Measurements from ENCODE around the gene PGGHG. TPM values are rescaled to one million over a fixed set of nuclear protein-coding genes. Genes with fewer than 3 reads are reported as not detected.
A peak's percentile ranks its signal among the peaks of the same experiment; 100 is the strongest.
"Not testable (repeated sequence)": the region's sequence is repeated elsewhere in the genome, so short reads cannot be mapped to it uniquely, and the experiment has no call there.

Gene PGGHG
- total and polyA plus RNA-seq, 5 donors = 9.9 to 18.7 (median 12.0) TPM

- 83% methylated on average over 14 of the region's 14 CpGs for WGBS
- no peak overlapping the region for H3K27ac ChIP-seq (ENCODE audit: low read length)
- ATAC-seq = no peak
- intact Hi-C loops (cut with DNase I) = no loop called here
- no peaks in the 10 kb centered on the region for H3K27me3 ChIP-seq (ENCODE audit: control insufficient read depth, insufficient read depth)
- peak in 2 of 3 donors; percentile 38 to 46 for DNase-seq
- H3K9me3 ChIP-seq (ENCODE audit: control insufficient read depth, low read length) = no peaks in the 10 kb centered on the region
- peaks cover 3% of the 10 kb centered on the region for H3K4me1 ChIP-seq (ENCODE audit: control insufficient read depth, insufficient read depth, low read length)
- H3K4me3 ChIP-seq (ENCODE audit: low read length) = no peak overlapping the region
Observed at GRCh38 chr11:330307-330693, 41.4 kb downstream of the PGGHG start.

- no peak overlapping the region for H3K4me3 ChIP-seq (ENCODE audit: low read length)
- intact Hi-C loops (cut with DNase I) = no loop called here
- peaks cover under 1% of the 10 kb centered on the region for H3K4me1 ChIP-seq (ENCODE audit: control insufficient read depth, insufficient read depth, low read length)
- no peak for ATAC-seq
- H3K27ac ChIP-seq (ENCODE audit: low read length) = no peak overlapping the region
- H3K27me3 ChIP-seq (ENCODE audit: control insufficient read depth, insufficient read depth) = no peaks in the 10 kb centered on the region
- DNase-seq = peak in 2 of 3 donors; percentile 49 to 57
- H3K9me3 ChIP-seq (ENCODE audit: control insufficient read depth, low read length) = no peaks in the 10 kb centered on the region
- WGBS = 86% methylated on average over 34 of the region's 34 CpGs
Observed at GRCh38 chr11:330694-331357, 41.9 kb downstream of the PGGHG start.

- WGBS = 85% methylated on average over 19 of the region's 19 CpGs
- peak in 2 of 3 donors; percentile 35 to 49 for DNase-seq
Observed at GRCh38 chr11:331358-332060, 42.6 kb downstream of the PGGHG start.

GRCh38 chr11:332651-333480, 43.9 kb downstream of the PGGHG start:
- DNase-seq (peak in 2 of 3 donors; percentile 41 to 53), ATAC-seq (no peak)
- Histone ChIP-seq H3K27ac (ENCODE audit: low read length) (no peak overlapping the region), H3K4me1 (ENCODE audit: control insufficient read depth, insufficient read depth, low read length) (peaks cover 2% of the 10 kb centered on the region), H3K4me3 (ENCODE audit: low read length) (no peak overlapping the region), H3K9me3 (ENCODE audit: control insufficient read depth, low read length) (no peaks in the 10 kb centered on the region), H3K27me3 (ENCODE audit: control insufficient read depth, insufficient read depth) (no peaks in the 10 kb centered on the region)
- WGBS = 90% methylated on average over 23 of the region's 23 CpGs
- intact Hi-C loops (cut with DNase I) = no loop called here

More at GRCh38 chr11:331358-332060, 42.6 kb downstream of the PGGHG start:
- no peaks in the 10 kb centered on the region for H3K9me3 ChIP-seq (ENCODE audit: control insufficient read depth, low read length)
- H3K27ac ChIP-seq (ENCODE audit: low read length) = no peak overlapping the region
- H3K4me1 ChIP-seq (ENCODE audit: control insufficient read depth, insufficient read depth, low read length) = peaks cover under 1% of the 10 kb centered on the region
- intact Hi-C loops (cut with DNase I) = no loop called here
- no peak for ATAC-seq
- H3K4me3 ChIP-seq (ENCODE audit: low read length) = no peak overlapping the region
- no peaks in the 10 kb centered on the region for H3K27me3 ChIP-seq (ENCODE audit: control insufficient read depth, insufficient read depth)

- H3K9me3 ChIP-seq (ENCODE audit: control insufficient read depth, low read length); ATAC-seq; H3K4me1 ChIP-seq (ENCODE audit: control insufficient read depth, insufficient read depth, low read length); H3K27me3 ChIP-seq (ENCODE audit: control insufficient read depth, insufficient read depth); intact Hi-C loops (cut with DNase I); H3K4me3 ChIP-seq (ENCODE audit: low read length): not testable (repeated sequence)
- DNase-seq = peak in 2 of 3 donors; percentile 28 to 40
- H3K27ac ChIP-seq (ENCODE audit: low read length) = peak overlapping the region; percentile 16
- WGBS = 84% methylated on average over 17 of the region's 17 CpGs
Observed at GRCh38 chr11:333616-334263, 44.8 kb downstream of the PGGHG start.

GRCh38 chr11:334264-334994, 45.5 kb downstream of the PGGHG start:
- no peak overlapping the region for H3K4me3 ChIP-seq (ENCODE audit: low read length)
- DNase-seq = peak; percentile 79 to 87 (median 79)
- peak overlapping the region; percentile 16 for H3K27ac ChIP-seq (ENCODE audit: low read length)
- WGBS = 46% methylated on average over 25 of the region's 25 CpGs
- H3K27me3 ChIP-seq (ENCODE audit: control insufficient read depth, insufficient read depth) = no peaks in the 10 kb centered on the region
- peaks cover 2% of the 10 kb centered on the region for H3K4me1 ChIP-seq (ENCODE audit: control insufficient read depth, insufficient read depth, low read length)
- no peaks in the 10 kb centered on the region for H3K9me3 ChIP-seq (ENCODE audit: control insufficient read depth, low read length)
- peak; percentile 87 to 89 for ATAC-seq
- intact Hi-C loops (cut with DNase I) = no loop called here

- peak overlapping the region; percentile 88 for H3K27ac ChIP-seq (ENCODE audit: low read length)
- H3K27me3 ChIP-seq (ENCODE audit: control insufficient read depth, insufficient read depth) = no peaks in the 10 kb centered on the region
- WGBS = 25% methylated on average over 15 of the region's 15 CpGs
- ATAC-seq (peak; percentile 53 to 66), DNase-seq (peak; percentile 54 to 85 (median 80))
- H3K4me3 ChIP-seq (ENCODE audit: low read length) = no peak overlapping the region
- H3K4me1 ChIP-seq (ENCODE audit: control insufficient read depth, insufficient read depth, low read length) = peaks cover 2% of the 10 kb centered on the region
- H3K9me3 ChIP-seq (ENCODE audit: control insufficient read depth, low read length) = no peaks in the 10 kb centered on the region
- intact Hi-C loops (cut with DNase I) = no loop called here
Observed at GRCh38 chr11:335779-336658, 47.1 kb downstream of the PGGHG start.

GRCh38 chr11:336659-337198, 47.8 kb downstream of the PGGHG start:
- 84% methylated on average over 4 of the region's 4 CpGs for WGBS
- Histone ChIP-seq H3K27me3 (ENCODE audit: control insufficient read depth, insufficient read depth) (no peaks in the 10 kb centered on the region), H3K4me3 (ENCODE audit: low read length) (no peak overlapping the region), H3K4me1 (ENCODE audit: control insufficient read depth, insufficient read depth, low read length) (peaks cover 2% of the 10 kb centered on the region), H3K9me3 (ENCODE audit: control insufficient read depth, low read length) (no peaks in the 10 kb centered on the region), H3K27ac (ENCODE audit: low read length) (peak overlapping the region; percentile 46)
- ATAC-seq = no peak
- peak in 2 of 3 donors; percentile 11 to 17 for DNase-seq
- intact Hi-C loops (cut with DNase I) = no loop called here

GRCh38 chr11:337711-338110, 48.8 kb downstream of the PGGHG start:
- DNase-seq (peak in 2 of 3 donors; percentile 10 to 14), ATAC-seq (no peak)
- H3K27me3 ChIP-seq (ENCODE audit: control insufficient read depth, insufficient read depth) = no peaks in the 10 kb centered on the region
- intact Hi-C loops (cut with DNase I) = no loop called here
- no peak overlapping the region for H3K4me3 ChIP-seq (ENCODE audit: low read length)
- no peak overlapping the region for H3K27ac ChIP-seq (ENCODE audit: low read length)
- WGBS = 94% methylated on average over 6 of the region's 6 CpGs
- peaks cover 2% of the 10 kb centered on the region for H3K4me1 ChIP-seq (ENCODE audit: control insufficient read depth, insufficient read depth, low read length)
- H3K9me3 ChIP-seq (ENCODE audit: control insufficient read depth, low read length) = no peaks in the 10 kb centered on the region
